ENCODE measurements around the gene COPE.

GRCh38 chr19:18946335-18946734, 27.1 kb upstream of the COPE start:
- TF ChIP-seq EZH2 (IDR thresholded peaks at IDR 0.05; ENCODE audit: insufficient read depth, poor library complexity, severe bottlenecking) (no peak), EZH2phosphoT487 (IDR thresholded peaks at IDR 0.05; ENCODE audit: insufficient read depth, low read depth) (no peak)

Measured in GM23248 (cell line).